Endothelial cell of umbilical vein (primary cell): ENCODE results near the gene CYP19A1.

Experiments
- MYC ChIP-seq: IDR thresholded peaks from one replicate; pipeline ENCODE4 v1.6.1; 2011; ENCODE audit warnings: mild to moderate bottlenecking, low read depth, low read length
- POLR2AphosphoS5 ChIP-seq: IDR thresholded peaks from 2 replicates; pipeline ENCODE4 v1.6.1; 2012; ENCODE audit warnings: low read depth, mild to moderate bottlenecking, control low read depth, low read length, moderate library complexity; ENCODE audit not compliant: insufficient read depth

DNA sequence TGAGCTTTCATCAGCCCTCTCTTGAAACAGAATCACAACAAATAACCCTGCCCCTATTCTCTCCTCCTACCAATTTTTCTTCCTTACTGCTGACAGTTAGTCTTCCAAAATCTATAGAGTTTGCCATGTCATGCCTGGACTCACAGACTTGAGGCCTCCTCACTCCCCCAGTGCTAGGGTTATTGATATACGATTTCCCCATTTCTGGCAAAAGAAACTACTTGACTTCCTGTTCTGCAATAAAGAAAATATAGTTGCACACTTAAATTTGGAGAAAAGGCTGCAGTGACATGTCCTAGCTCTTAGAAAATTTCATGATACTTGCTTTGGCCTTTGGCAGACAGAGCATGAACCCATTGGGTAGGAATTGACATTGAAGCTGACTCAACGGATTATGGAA lies 75.9 kb downstream of the CYP19A1 start:
- TF ChIP-seq MYC (no peak), POLR2AphosphoS5 (no peak)
